PC-9 (cell line): ENCODE data around the gene LRRFIP1. TPM values are rescaled to one million over a fixed set of nuclear protein-coding genes. Genes with fewer than 3 reads are reported as not detected.

Source experiments
- BruUV-seq: library from RNA; stranded (reverse); fragments of 400-500 nt; replicated peaks from 2 replicates; lab custom pipeline; 2021; lab: Mats Ljungman, UMichigan
- CTCF ChIA-PET: fragments of 300-600 bp; sonication (Branson Sonifier 250); formaldehyde crosslinking; loops from one replicate; lab custom pipeline; 2022; ENCODE audit warnings: antibody characterized with exemption; lab: Charles Lee
- POLR2A ChIA-PET: fragments of 300-600 bp; sonication (Branson Sonifier 250); formaldehyde crosslinking; loops from one replicate; lab custom pipeline; 2022; ENCODE audit warnings: antibody characterized with exemption; ENCODE audit not compliant: unreplicated experiment; lab: Charles Lee
- DNase-seq, 2 experiments: peaks; one replicate each; pipeline versions ENCODE4 v3.0.0 to v3.0.0-alpha.2; 2015 to 2022; ENCODE audit warnings: mixed read lengths in 1 of 2
- H2AFZ ChIP-seq: fragments of 200-600 bp; sonication (generic); 2 replicates; pipeline ENCODE4 v1.8.1; 2017; ENCODE audit warnings: antibody characterized with exemption
- H3F3A ChIP-seq: fragments of 200-600 bp; sonication (generic); 2 replicates; pipeline ENCODE4 v1.8.1; 2017; ENCODE audit warnings: antibody characterized with exemption, mild to moderate bottlenecking, low read depth; ENCODE audit not compliant: insufficient read depth
- H3K27ac ChIP-seq: fragments of 200-600 bp; sonication (generic); 2 replicates; pipeline ENCODE4 v1.6.1; 2016; ENCODE audit warnings: mixed run types
- H3K27me3 ChIP-seq: fragments of 200-600 bp; sonication (generic); 2 replicates; pipeline ENCODE4 v1.6.1; 2016; ENCODE audit warnings: low read depth, mixed run types; ENCODE audit not compliant: insufficient read depth
- H3K36me3 ChIP-seq: fragments of 200-600 bp; sonication (generic); 2 replicates; pipeline ENCODE4 v1.6.1; 2016; ENCODE audit warnings: low read depth, mixed run types
- H3K4me1 ChIP-seq: fragments of 200-600 bp; sonication (generic); replicated peaks from 2 replicates; pipeline ENCODE4 v1.6.1; 2016; ENCODE audit warnings: mixed run types; ENCODE audit not compliant: insufficient read depth
- H3K4me2 ChIP-seq: fragments of 200-600 bp; sonication (generic); 2 replicates; pipeline ENCODE4 v1.6.1; 2017; ENCODE audit warnings: mixed run types
- H3K4me3 ChIP-seq: fragments of 200-600 bp; sonication (generic); 2 replicates; pipeline ENCODE4 v1.6.1; 2016; ENCODE audit warnings: mixed run types
- H3K79me2 ChIP-seq: fragments of 200-600 bp; sonication (generic); 2 replicates; pipeline ENCODE4 v1.6.1; 2017; ENCODE audit warnings: low read depth, mixed run types
- H3K9me2 ChIP-seq: fragments of 200-600 bp; sonication (generic); 2 replicates; pipeline ENCODE4 v1.8.1; 2017; ENCODE audit warnings: mild to moderate bottlenecking; ENCODE audit not compliant: insufficient read depth
- H3K9me3 ChIP-seq: fragments of 200-600 bp; sonication (generic); 2 replicates; pipeline ENCODE4 v1.8.1; 2016; ENCODE audit warnings: low read depth; ENCODE audit not compliant: insufficient read depth
- H4K20me1 ChIP-seq: fragments of 200-600 bp; sonication (generic); 2 replicates; pipeline ENCODE4 v1.8.1; 2017; ENCODE audit not compliant: insufficient read depth
- CTCF ChIP-seq: fragments of 200-600 bp; sonication (generic); conservative IDR thresholded peaks from 2 replicates; pipeline ENCODE4 v1.6.1; 2017; ENCODE audit warnings: mixed run types, antibody characterized with exemption, mild to moderate bottlenecking, moderate library complexity
- EZH2 ChIP-seq: fragments of 200-600 bp; sonication (generic); IDR thresholded peaks from 2 replicates; pipeline ENCODE4 v1.8.0; 2017; ENCODE audit warnings: antibody characterized with exemption, low read depth
- intact Hi-C: fragments of 100-400 bp; cut with micrococcal nuclease; formaldehyde crosslinking; loops from one replicate; pipeline ENCODE4 v1.10.0; 2022; ENCODE audit not compliant: unreplicated experiment
- total RNA-seq: library from RNA; stranded (reverse); gene quantifications from 2 replicates; pipeline ENCODE4 v1.2.3, GENCODE V29; 2021

The LRRFIP1 gene
- total RNA-seq, 1 experiment from 2014 or later, result 238 TPM

- Histone ChIP-seq H3K9me2 (no peaks in the 10 kb centered on the region), H3K27me3 (no peaks in the 10 kb centered on the region), H3K4me3 (no peak overlapping the region), H3K9me3 (no peaks in the 10 kb centered on the region), H3F3A (peaks cover 16% of the 10 kb centered on the region), H4K20me1 (peaks cover 99% of the 10 kb centered on the region), H3K4me1 (peaks cover 32% of the 10 kb centered on the region), H2AFZ (no peak overlapping the region), H3K4me2 (no peak overlapping the region), H3K36me3 (peaks cover 4% of the 10 kb centered on the region; the same call in 1 of the 2 replicates), H3K27ac (no peak overlapping the region), H3K79me2 (peaks cover 100% of the 10 kb centered on the region)
- no TSS peak for BruUV-seq
- ChIA-PET POLR2A (interaction anchor here (0.7 kb wide), 1 partner anchor 189 kb away, joined by 3 read pairs; no protein-coding TSS in a partner anchor), CTCF (no interaction called here)
- no peak for DNase-seq
- intact Hi-C loops, result loop anchor here (5.0 to 10.0 kb wide), 3 partner anchors 38 to 585 kb away; partner anchors contain the start of gene PER2
- no peak for TF ChIP-seq EZH2
- TF ChIP-seq CTCF, result no peak
Measured at GRCh38 chr2:237699870-237700511, 72.6 kb downstream of the LRRFIP1 start.

- Histone ChIP-seq H3K9me3 (no peaks in the 10 kb centered on the region), H4K20me1 (peaks cover 100% of the 10 kb centered on the region), H2AFZ (no peak overlapping the region), H3K4me3 (no peak overlapping the region), H3K9me2 (no peaks in the 10 kb centered on the region), H3K36me3 (peaks cover 4% of the 10 kb centered on the region; the same call in 1 of the 2 replicates), H3K4me2 (no peak overlapping the region), H3F3A (peaks cover 12% of the 10 kb centered on the region), H3K79me2 (peaks cover 100% of the 10 kb centered on the region), H3K27me3 (no peaks in the 10 kb centered on the region), H3K27ac (no peak overlapping the region), H3K4me1 (peaks cover 26% of the 10 kb centered on the region)
- DNase-seq, result no peak
- POLR2A ChIA-PET, result interaction anchor here (0.7 kb wide), 1 partner anchor 189 kb away, joined by 3 read pairs; no protein-coding TSS in a partner anchor
- BruUV-seq, result no TSS peak
- intact Hi-C loops, result no loop called here
- TF ChIP-seq EZH2, result no peak
- no peak for TF ChIP-seq CTCF
- CTCF ChIA-PET, result no interaction called here
Measured at GRCh38 chr2:237700512-237701032, 73.2 kb downstream of the LRRFIP1 start.

GRCh38 chr2:237701033-237701858 lies 73.9 kb downstream of the LRRFIP1 start:
- CTCF ChIA-PET, result no interaction called here
- TF ChIP-seq EZH2 (no peak), CTCF (no peak)
- Histone ChIP-seq H3K4me3 (no peak overlapping the region), H4K20me1 (peaks cover 100% of the 10 kb centered on the region), H3K9me2 (no peaks in the 10 kb centered on the region), H3K79me2 (peaks cover 100% of the 10 kb centered on the region), H3K27ac (no peak overlapping the region), H2AFZ (no peak overlapping the region), H3K27me3 (no peaks in the 10 kb centered on the region), H3K36me3 (peaks cover 4% of the 10 kb centered on the region; the same call in 1 of the 2 replicates), H3K9me3 (no peaks in the 10 kb centered on the region), H3K4me2 (no peak overlapping the region), H3K4me1 (peaks cover 20% of the 10 kb centered on the region), H3F3A (peaks cover 5% of the 10 kb centered on the region; the same call in 1 of the 2 replicates)
- DNase-seq, result no peak
- intact Hi-C loops, result no loop called here
- POLR2A ChIA-PET, result interaction anchor here (0.5 kb wide), 1 partner anchor 573 kb away, joined by 3 read pairs; no protein-coding TSS in a partner anchor
- no TSS peak for BruUV-seq
